ENCODE data around the gene SERPINI1. TPM values are rescaled to one million over a fixed set of nuclear protein-coding genes. Genes with fewer than 3 reads are reported as not detected.

The SERPINI1 gene
- total RNA-seq, 4 donors from 2014 or later, result 0.54 to 4.1 (median 1.2) TPM; not detected in 1

DNA sequence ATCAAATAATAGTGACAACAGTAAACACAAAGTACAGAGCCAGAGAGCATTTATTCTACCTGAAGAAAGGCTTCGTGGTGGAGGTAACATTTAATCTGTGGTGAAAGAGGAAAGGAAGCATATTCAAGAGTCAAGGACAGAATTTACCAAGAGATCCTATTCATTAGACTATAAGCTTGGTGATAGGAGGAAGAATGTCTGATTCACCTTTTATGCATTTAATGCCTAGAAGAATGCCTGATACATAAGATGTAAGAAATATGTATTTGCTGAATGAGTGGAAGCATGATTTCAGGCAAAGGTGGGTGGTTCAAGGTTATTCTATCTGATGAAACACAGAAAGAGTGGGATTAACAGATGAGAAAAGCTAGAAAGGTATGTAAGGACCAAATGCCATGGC is 119.8 kb downstream of the SERPINI1 start:
- TF ChIP-seq POLR2A (IDR thresholded peaks at IDR 0.05) (no peak), CTCF (IDR thresholded peaks at IDR 0.05) (no peak)
- H3K36me3 ChIP-seq, result no peaks in the 10 kb centered on the region
- no peaks in the 10 kb centered on the region for H3K27me3 ChIP-seq

DNA sequence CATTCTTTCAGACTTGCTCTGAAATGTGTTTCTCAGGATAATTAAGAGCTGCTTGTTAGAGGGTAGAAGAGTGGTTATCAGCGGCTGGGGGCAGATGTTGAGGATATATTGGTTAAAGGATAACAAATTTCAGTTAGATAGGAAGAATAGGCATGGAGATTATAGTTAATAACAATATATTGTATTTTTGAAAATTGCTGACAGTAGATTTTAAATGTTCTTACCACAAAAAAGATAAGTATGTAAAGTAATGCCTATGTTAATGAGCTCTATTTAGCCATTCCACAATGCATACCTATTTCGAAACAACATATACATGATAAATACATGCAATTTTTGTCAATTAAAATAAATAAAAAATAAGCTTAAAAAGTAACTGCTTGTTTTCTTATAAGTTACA is 123.3 kb downstream of the SERPINI1 start:
- DNase-seq, result no peak
- no peak overlapping the region for H3K4me3 ChIP-seq
- no peak overlapping the region for H3K27ac ChIP-seq
- H3K27me3 ChIP-seq, result no peaks in the 10 kb centered on the region
- no peaks in the 10 kb centered on the region for H3K36me3 ChIP-seq
- no peaks in the 10 kb centered on the region for H3K9me3 ChIP-seq
- no peak for TF ChIP-seq POLR2A (IDR thresholded peaks at IDR 0.05)
- no peak for TF ChIP-seq CTCF (IDR thresholded peaks at IDR 0.05)
- H3K4me1 ChIP-seq, result peaks cover 0 to 9% (median 0%) of the 10 kb centered on the region in 4 donors

More for the DNA sequence above, 119.8 kb downstream of the SERPINI1 start:
- no peak overlapping the region for H3K27ac ChIP-seq
- H3K4me3 ChIP-seq, result no peak overlapping the region
- H3K9me3 ChIP-seq, result no peaks in the 10 kb centered on the region
- H3K4me1 ChIP-seq, result no peaks in the 10 kb centered on the region
- no peak for DNase-seq

GRCh38 chr3:167859610-167860009 is 124.1 kb downstream of the SERPINI1 start:
- TF ChIP-seq POLR2A (IDR thresholded peaks at IDR 0.05) (no peak), CTCF (IDR thresholded peaks at IDR 0.05) (no peak)

GRCh38 chr3:167861649-167862048 is 126.1 kb downstream of the SERPINI1 start:
- Histone ChIP-seq H3K36me3 (no peaks in the 10 kb centered on the region), H3K27ac (no peak overlapping the region), H3K27me3 (no peaks in the 10 kb centered on the region), H3K4me1 (peaks cover 0 to 9% (median 0%) of the 10 kb centered on the region in 4 donors), H3K4me3 (no peak overlapping the region), H3K9me3 (no peaks in the 10 kb centered on the region)
- TF ChIP-seq POLR2A (IDR thresholded peaks at IDR 0.05), result no peak
- no peak for TF ChIP-seq CTCF (IDR thresholded peaks at IDR 0.05)
- no peak for DNase-seq

More at GRCh38 chr3:167859610-167860009, 124.1 kb downstream of the SERPINI1 start:
- Histone ChIP-seq H3K36me3 (no peaks in the 10 kb centered on the region), H3K27me3 (no peaks in the 10 kb centered on the region), H3K27ac (no peak overlapping the region), H3K4me1 (peaks cover 0 to 9% (median 0%) of the 10 kb centered on the region in 4 donors), H3K4me3 (no peak overlapping the region), H3K9me3 (no peaks in the 10 kb centered on the region)
- no peak for DNase-seq

DNA sequence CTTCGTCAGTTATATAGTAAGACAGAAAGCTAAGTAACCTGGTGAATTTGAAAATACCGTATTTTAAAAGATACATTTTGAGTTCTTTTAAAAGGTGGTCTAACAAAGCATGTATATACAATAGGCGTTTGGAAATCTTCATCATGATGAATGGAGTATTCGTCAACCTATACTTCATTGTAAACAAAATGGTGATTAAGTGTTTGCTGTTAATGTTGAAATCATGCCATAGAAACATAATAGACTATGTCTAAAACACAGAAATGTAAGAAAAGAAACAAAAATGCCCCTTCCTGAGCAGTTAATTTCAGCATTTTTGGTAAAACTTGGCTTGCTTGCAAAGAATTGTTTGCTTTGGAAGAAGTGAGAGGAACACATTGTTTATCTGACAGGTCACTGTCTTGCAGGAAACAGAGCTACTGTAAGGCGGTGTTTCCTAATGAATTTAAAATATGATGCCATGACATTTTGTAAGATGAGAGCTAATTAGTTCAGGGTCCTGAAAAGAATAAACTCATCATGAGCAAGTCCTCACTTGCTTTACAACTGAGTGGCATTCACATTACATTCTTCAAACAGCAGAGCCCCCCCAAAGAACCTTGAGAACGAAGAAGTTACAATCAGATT is 126.7 kb downstream of the SERPINI1 start:
- no peak overlapping the region for H3K4me3 ChIP-seq
- H3K27ac ChIP-seq, result no peak overlapping the region
- TF ChIP-seq POLR2A (IDR thresholded peaks at IDR 0.05) (no peak), CTCF (IDR thresholded peaks at IDR 0.05) (no peak)
- DNase-seq, result no peak
- peaks cover 0 to 9% (median 0%) of the 10 kb centered on the region in 4 donors for H3K4me1 ChIP-seq
- H3K27me3 ChIP-seq, result no peaks in the 10 kb centered on the region
- H3K9me3 ChIP-seq, result no peaks in the 10 kb centered on the region
- no peaks in the 10 kb centered on the region for H3K36me3 ChIP-seq
